H1 (cell line): ENCODE results near the gene SCAPER. TPM values are rescaled to one million over a fixed set of nuclear protein-coding genes. Genes with fewer than 3 reads are reported as not detected.

ENCODE experiments used
- CTCF ChIA-PET: fragments of 300-600 bp; sonication (Branson Sonifier 250); formaldehyde crosslinking; loops from one replicate; lab custom pipeline; 2021; ENCODE audit not compliant: partially characterized antibody; lab: Charles Lee
- POLR2A ChIA-PET: fragments of 300-600 bp; sonication (Branson Sonifier 250); formaldehyde crosslinking; loops from one replicate; lab custom pipeline; 2021; ENCODE audit warnings: inconsistent platforms; ENCODE audit not compliant: partially characterized antibody; lab: Charles Lee
- DNase-seq, 2 experiments: peaks; one replicate each; pipeline versions ENCODE4 v3.0.0 to v3.0.0-alpha.2; 2010 to 2022; ENCODE audit warnings: low spot score in 2 of 2, low read depth in 1 of 2, mixed read lengths in 1 of 2
- FAIRE-seq: peaks from 2 replicates; lab custom pipeline; 2011; peaks lifted over from hg19 to GRCh38; lab: Jason Lieb, UNC
- H2AFZ ChIP-seq: 2 replicates; pipeline ENCODE4 v1.8.1; 2012; ENCODE audit warnings: low read length, inconsistent platforms
- H2AK5ac ChIP-seq: 2 replicates; pipeline ENCODE4 v1.6.1; 2013; ENCODE audit warnings: low read depth, low read length
- H2BK120ac ChIP-seq: replicated peaks from 2 replicates; pipeline ENCODE3; 2013; ENCODE audit warnings: low read depth, low read length, inconsistent platforms
- H2BK12ac ChIP-seq: 2 replicates; pipeline ENCODE4 v1.6.1; 2013; ENCODE audit warnings: low read depth, low read length
- H2BK15ac ChIP-seq: 2 replicates; pipeline ENCODE4 v1.6.1; 2013; ENCODE audit warnings: low read length
- H2BK20ac ChIP-seq: 2 replicates; pipeline ENCODE4 v1.6.1; 2013; ENCODE audit warnings: low read length
- H2BK5ac ChIP-seq: 2 replicates; pipeline ENCODE4 v1.6.1; 2013; ENCODE audit warnings: low read depth, low read length
- H3K14ac ChIP-seq: 2 replicates; pipeline ENCODE4 v1.6.1; 2013; ENCODE audit warnings: inconsistent platforms; ENCODE audit not compliant: insufficient read length
- H3K18ac ChIP-seq: 2 replicates; pipeline ENCODE4 v1.6.1; 2013; ENCODE audit warnings: low read length; ENCODE audit errors: extremely low read depth
- H3K23ac ChIP-seq: 2 replicates; pipeline ENCODE4 v1.6.1; 2013; ENCODE audit warnings: inconsistent platforms; ENCODE audit not compliant: insufficient read length
- H3K23me2 ChIP-seq: 2 replicates; pipeline ENCODE4 v1.6.1; 2013; ENCODE audit warnings: low read depth, low read length
- H3K27ac ChIP-seq: 2 replicates; pipeline ENCODE4 v1.6.1; 2011; ENCODE audit warnings: low read depth, low read length, inconsistent platforms
- H3K27me3 ChIP-seq, 4 experiments: replicated peaks in 1 of 4; 1 replicate in 1 of 4; 2 replicates in 3 of 4; pipeline versions ENCODE4 v1.6.1 to v1.8.1; 2011 to 2013; ENCODE audit warnings: low read length in 3 of 4, mild to moderate bottlenecking in 3 of 4, inconsistent platforms in 2 of 4, mixed read lengths in 2 of 4, moderate library complexity in 1 of 4; ENCODE audit not compliant: control insufficient read depth in 3 of 4, insufficient read depth in 3 of 4; ENCODE audit errors: extremely low read depth in 1 of 4
- H3K36me3 ChIP-seq, 4 experiments: 2 replicates each; pipeline versions ENCODE4 v1.6.1 to v1.8.1; 2011 to 2013; ENCODE audit warnings: mild to moderate bottlenecking in 4 of 4, low read length in 3 of 4, moderate library complexity in 2 of 4, control low read depth in 1 of 4, inconsistent platforms in 1 of 4; ENCODE audit not compliant: insufficient read depth in 4 of 4, control insufficient read depth in 2 of 4
- H3K4ac ChIP-seq: replicated peaks from 2 replicates; pipeline ENCODE3; 2013; ENCODE audit warnings: low read length, low read depth, mixed read lengths, inconsistent platforms; ENCODE audit not compliant: insufficient read length
- H3K4me1 ChIP-seq, 4 experiments: replicated peaks in 1 of 4; 1 replicate in 1 of 4; 2 replicates in 3 of 4; pipeline versions ENCODE4 v1.6.1 to v1.8.1; 2011 to 2013; ENCODE audit warnings: low read length in 3 of 4, inconsistent platforms in 2 of 4, mixed read lengths in 1 of 4; ENCODE audit not compliant: insufficient read depth in 4 of 4, control insufficient read depth in 3 of 4
- H3K4me2 ChIP-seq, 2 experiments: 2 replicates each; pipeline versions ENCODE4 v1.6.1 to v1.8.1; 2011 to 2013; ENCODE audit warnings: low read depth in 2 of 2, low read length in 2 of 2, control low read depth in 1 of 2, inconsistent platforms in 1 of 2, mild to moderate bottlenecking in 1 of 2; ENCODE audit not compliant: insufficient read depth in 1 of 2
- H3K4me3 ChIP-seq, 4 experiments: fragments of 200-600, 300-600 bp in 1 of 4; sonication (generic), shearing (Covaris generic), sonication (Bioruptor Twin) in 1 of 4; 2 replicates each; pipeline versions ENCODE4 v1.5.1 to v1.8.1; 2011 to 2016; ENCODE audit warnings: low read length in 4 of 4, low read depth in 3 of 4, control low read depth in 2 of 4, inconsistent platforms in 2 of 4, mild to moderate bottlenecking in 2 of 4, mixed read lengths in 1 of 4, moderate library complexity in 1 of 4; ENCODE audit not compliant: insufficient read depth in 2 of 4; ENCODE audit errors: extremely low read depth in 1 of 4
- H3K56ac ChIP-seq: replicated peaks from 2 replicates; pipeline ENCODE3; 2013; ENCODE audit warnings: low read depth, mild to moderate bottlenecking, mixed read lengths, low read length, inconsistent platforms; ENCODE audit not compliant: insufficient read length
- H3K79me1 ChIP-seq: 2 replicates; pipeline ENCODE4 v1.6.1; 2013; ENCODE audit warnings: low read depth, low read length, control low read depth
- H3K79me2 ChIP-seq, 2 experiments: 2 replicates each; pipeline versions ENCODE4 v1.6.1 to v1.8.1; 2012 to 2013; ENCODE audit warnings: low read length in 2 of 2, mild to moderate bottlenecking in 2 of 2, inconsistent platforms in 1 of 2; ENCODE audit not compliant: insufficient read depth in 2 of 2, control insufficient read depth in 1 of 2
- H3K9ac ChIP-seq, 4 experiments: replicated peaks in 1 of 4; 1 replicate in 1 of 4; 2 replicates in 3 of 4; pipeline versions ENCODE4 v1.6.1 to v1.8.1; 2011 to 2013; ENCODE audit warnings: low read depth in 3 of 4, low read length in 3 of 4, control low read depth in 2 of 4, mild to moderate bottlenecking in 2 of 4, moderate library complexity in 2 of 4, inconsistent platforms in 1 of 4; ENCODE audit errors: extremely low read depth in 1 of 4
- H3K9me3 ChIP-seq, 2 experiments: 2 replicates each; pipeline versions ENCODE4 v1.6.1 to v1.8.1; 2012 to 2013; ENCODE audit warnings: mild to moderate bottlenecking in 2 of 2, moderate library complexity in 2 of 2, control low read depth in 1 of 2, inconsistent platforms in 1 of 2, low read depth in 1 of 2, low read length in 1 of 2, mixed read lengths in 1 of 2; ENCODE audit not compliant: insufficient read depth in 2 of 2
- H4K20me1 ChIP-seq, 2 experiments: replicated peaks in 1 of 2; 2 replicates each; pipeline versions ENCODE3 to v1.8.1; 2011 to 2013; ENCODE audit warnings: inconsistent platforms in 2 of 2, low read length in 2 of 2, mild to moderate bottlenecking in 1 of 2; ENCODE audit not compliant: insufficient read depth in 2 of 2, control insufficient read depth in 1 of 2
- H4K5ac ChIP-seq: 2 replicates; pipeline ENCODE4 v1.6.1; 2013; ENCODE audit warnings: low read length, low read depth, mixed read lengths, inconsistent platforms; ENCODE audit not compliant: insufficient read length
- H4K8ac ChIP-seq: 2 replicates; pipeline ENCODE4 v1.8.0; 2013; ENCODE audit warnings: mild to moderate bottlenecking, moderate library complexity, low read length, inconsistent platforms; ENCODE audit not compliant: insufficient read depth; ENCODE audit errors: extremely low read depth
- H4K91ac ChIP-seq: replicated peaks from 2 replicates; pipeline ENCODE3; 2013; ENCODE audit warnings: low read length, mixed read lengths, inconsistent platforms; ENCODE audit not compliant: insufficient read length
- ASH2L ChIP-seq: fragments of 200-600, 300-600 bp; sonication (generic); IDR thresholded peaks from one replicate; pipeline ENCODE4 v1.7.1; 2017; ENCODE audit warnings: low read length
- CBX5 ChIP-seq: fragments of 300-800, 300-1000 bp; sonication (generic); IDR thresholded peaks from 2 replicates; pipeline ENCODE4 v1.7.1; 2016; ENCODE audit warnings: antibody characterized with exemption, low read length, low read depth
- EGR1 ChIP-seq: IDR thresholded peaks from 2 replicates; pipeline ENCODE4 v1.6.1; 2011; ENCODE audit warnings: low read depth, low read length, borderline replicate concordance
- HDAC6 ChIP-seq: IDR thresholded peaks from one replicate; pipeline ENCODE4 v1.7.1; 2012; ENCODE audit warnings: low read depth, mild to moderate bottlenecking, inconsistent platforms, low read length, moderate library complexity
- KDM1A ChIP-seq: fragments of 200-600, 300-600 bp; sonication (generic); IDR thresholded peaks from 2 replicates; pipeline ENCODE4 v1.7.1; 2016; ENCODE audit warnings: mild to moderate bottlenecking, low read length, borderline replicate concordance
- NRF1 ChIP-seq: IDR thresholded peaks from 2 replicates; pipeline ENCODE4 v1.6.1; 2011; ENCODE audit warnings: mild to moderate bottlenecking, low read depth, low read length, improper control_type of control experiment
- PHF8 ChIP-seq: fragments of 200-600 bp; sonication (generic); conservative IDR thresholded peaks from 2 replicates; pipeline ENCODE4 v1.7.1; 2012; ENCODE audit warnings: low read depth, mild to moderate bottlenecking, inconsistent platforms, low read length, moderate library complexity
- SP2 ChIP-seq: IDR thresholded peaks from 2 replicates; pipeline ENCODE4 v1.6.1; 2012; ENCODE audit warnings: mild to moderate bottlenecking, low read length, inconsistent platforms
- SP4 ChIP-seq: IDR thresholded peaks from 2 replicates; pipeline ENCODE4 v1.6.1; 2012; ENCODE audit warnings: low read length, inconsistent platforms
- ZNF274 ChIP-seq: IDR thresholded peaks from 2 replicates; pipeline ENCODE4 v1.7.0; 2012; ENCODE audit warnings: low read length, borderline replicate concordance; ENCODE audit errors: extremely low read depth
- WGBS, 2 experiments: shearing (Covaris generic) in 1 of 2; methylation state at CpG; one replicate each; pipeline versions ENCODE4 v1.1.6 to v1.1.7; 2013 to 2015; ENCODE audit warnings: low lambda C conversion rate in 2 of 2, mixed read lengths in 2 of 2, inconsistent platforms in 1 of 2, low coverage in 1 of 2, missing lambda C conversion rate in 1 of 2; ENCODE audit not compliant: insufficient replicate concordance in 2 of 2, insufficient coverage in 1 of 2, insufficient read length in 1 of 2; ENCODE audit errors: extremely low coverage in 1 of 2, missing lambda C conversion rate in 1 of 2; 5-methylcytosine and 5-hydroxymethylcytosine counted together
- polyA plus RNA-seq, 7 experiments: library from polyadenylated mRNA; depleted of rRNA in 3 of 7; stranded (reverse) in 5 of 7; unstranded in 2 of 7; fragments of >200 nt in 5 of 7; fragments of 200-250 nt in 2 of 7; gene quantifications; 1 replicate in 5 of 7; 2 replicates in 1 of 7; 4 replicates in 1 of 7; pipeline versions ENCODE4 v1.2.1 to v1.2.3, GENCODE V29; 2011 to 2013; ENCODE audit warnings: missing spikeins in 2 of 7, mixed read lengths in 2 of 7
- total RNA-seq: library from RNA; stranded (reverse); fragmentation: NEBNext Ultra II Directional; extraction: Animal tissue kit (Norgen Biotek cat#: 25700); gene quantifications from 2 replicates; pipeline ENCODE4 v1.2.1, GENCODE V29; 2021
- TF ChIP-seq, protein P1 (sequence below): IDR thresholded peaks from 2 replicates; pipeline ENCODE4 v1.6.1; 2011; ENCODE audit warnings: low read depth, mild to moderate bottlenecking, low read length; ENCODE audit not compliant: insufficient read depth
- TF ChIP-seq, protein P2 (sequence below): IDR thresholded peaks from 2 replicates; pipeline ENCODE4 v1.6.1; 2012; ENCODE audit warnings: inconsistent platforms
- TF ChIP-seq, protein P3 (sequence below): IDR thresholded peaks from 2 replicates; pipeline ENCODE4 v1.6.1; 2011; ENCODE audit warnings: low read length, improper control_type of control experiment

Gene SCAPER
- total and polyA plus RNA-seq, 2 of the 8 experiments (the other 6 are each of a cell fraction or from before 2014, with no cell fraction given) = 1.6 to 6.8 TPM

DNA sequence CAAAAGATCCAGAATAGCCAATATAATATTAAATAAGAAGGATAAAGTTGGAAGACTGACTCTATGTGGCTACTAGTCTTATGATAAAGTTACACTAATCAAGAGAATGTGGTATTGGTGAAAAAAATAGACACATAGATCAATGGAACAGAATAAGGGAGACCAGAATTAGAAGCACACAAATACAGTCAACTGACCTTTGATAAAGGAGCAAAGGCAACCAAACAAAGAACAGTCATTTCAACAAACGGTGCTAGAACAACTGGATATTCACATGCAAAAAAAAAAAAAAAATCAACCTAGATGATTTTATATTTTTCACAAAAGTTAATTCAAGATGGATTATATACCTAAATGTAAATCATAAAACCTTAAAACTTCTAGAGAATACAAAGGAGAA, 422.1 kb downstream of the SCAPER start:
- Histone ChIP-seq H3K4me2 (no peak overlapping the region), H2BK5ac (no peak overlapping the region), H3K18ac (no peak overlapping the region), H3K9me3 (no peaks in the 10 kb centered on the region), H2BK15ac (no peak overlapping the region), H3K14ac (no peak overlapping the region), H2BK120ac (no peak overlapping the region), H3K79me1 (no peaks in the 10 kb centered on the region), H4K20me1 (no peaks in the 10 kb centered on the region), H3K4me3 (no peak overlapping the region), H2AFZ (no peak overlapping the region), H3K23ac (no peak overlapping the region), H3K27me3 (no peaks in the 10 kb centered on the region), H3K56ac (no peak overlapping the region), H3K4me1 (peaks cover 0 to 2% (median 0%) of the 10 kb centered on the region in 4 experiments; a peak in 1 of 7 replicates), H3K36me3 (no peaks in the 10 kb centered on the region), H4K8ac (no peak overlapping the region), H4K91ac (no peak overlapping the region), H2AK5ac (no peak overlapping the region), H2BK20ac (no peak overlapping the region), H3K27ac (no peak overlapping the region), H3K23me2 (no peaks in the 10 kb centered on the region), H3K4ac (no peak overlapping the region), H3K79me2 (no peaks in the 10 kb centered on the region), H3K9ac (no peak overlapping the region), H2BK12ac (no peak overlapping the region), H4K5ac (no peak overlapping the region)
- DNase-seq (no peak), FAIRE-seq (no peak)
- WGBS, 2 experiments = 94% methylated on average over 1 of the region's 1 CpG; no CpG with 5 or more reads in 1 of the 2 experiments
- POLR2A ChIA-PET = no interaction called here
- CTCF ChIA-PET = no interaction called here
- no peak for TF ChIP-seq HDAC6
- TF ChIP-seq SP4 = no peak
- TF ChIP-seq ZNF274 = no peak
- TF ChIP-seq KDM1A = no peak
- TF ChIP-seq, protein P1, sequence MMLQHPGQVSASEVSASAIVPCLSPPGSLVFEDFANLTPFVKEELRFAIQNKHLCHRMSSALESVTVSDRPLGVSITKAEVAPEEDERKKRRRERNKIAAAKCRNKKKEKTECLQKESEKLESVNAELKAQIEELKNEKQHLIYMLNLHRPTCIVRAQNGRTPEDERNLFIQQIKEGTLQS = no peak
- TF ChIP-seq SP2 = no peak
- TF ChIP-seq, protein P2, sequence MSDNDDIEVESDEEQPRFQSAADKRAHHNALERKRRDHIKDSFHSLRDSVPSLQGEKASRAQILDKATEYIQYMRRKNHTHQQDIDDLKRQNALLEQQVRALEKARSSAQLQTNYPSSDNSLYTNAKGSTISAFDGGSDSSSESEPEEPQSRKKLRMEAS = no peak
- TF ChIP-seq, protein P3, sequence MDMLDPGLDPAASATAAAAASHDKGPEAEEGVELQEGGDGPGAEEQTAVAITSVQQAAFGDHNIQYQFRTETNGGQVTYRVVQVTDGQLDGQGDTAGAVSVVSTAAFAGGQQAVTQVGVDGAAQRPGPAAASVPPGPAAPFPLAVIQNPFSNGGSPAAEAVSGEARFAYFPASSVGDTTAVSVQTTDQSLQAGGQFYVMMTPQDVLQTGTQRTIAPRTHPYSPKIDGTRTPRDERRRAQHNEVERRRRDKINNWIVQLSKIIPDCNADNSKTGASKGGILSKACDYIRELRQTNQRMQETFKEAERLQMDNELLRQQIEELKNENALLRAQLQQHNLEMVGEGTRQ = no peak
- no peak for TF ChIP-seq PHF8
- no peak for TF ChIP-seq ASH2L
- TF ChIP-seq EGR1 = no peak
- no peak for TF ChIP-seq NRF1
- no peak for TF ChIP-seq CBX5
